GM19438 (cell line): ENCODE measurements around the gene EDC4.
"Not testable (repeated sequence)": the region's sequence is repeated elsewhere in the genome, so short reads cannot be mapped to it uniquely, and the experiment has no call there.

Experiments used
- ATAC-seq: cut with Tn5 transposase; IDR thresholded peaks from one replicate; pipeline ENCODE4 v1.9.1; 2021; ENCODE audit warnings: low read depth; ENCODE audit not compliant: unreplicated experiment

The EDC4 gene

GRCh38 chr16:67893743-67894399 is 21.0 kb downstream of the EDC4 start:
- peak; percentile 8 for ATAC-seq

GRCh38 chr16:67897231-67897630 is 24.4 kb downstream of the EDC4 start:
- ATAC-seq = no peak

GRCh38 chr16:67901734-67902133 is 28.9 kb downstream of the EDC4 start:
- no peak for ATAC-seq

GRCh38 chr16:67902831-67903230 is 30.0 kb downstream of the EDC4 start:
- no peak for ATAC-seq

GRCh38 chr16:67907397-67908180 is 34.7 kb downstream of the EDC4 start:
- ATAC-seq = no peak

- ATAC-seq = no peak
Observed at GRCh38 chr16:67909056-67909742, 36.3 kb downstream of the EDC4 start.

GRCh38 chr16:67910158-67910557 is 37.3 kb downstream of the EDC4 start:
- no peak for ATAC-seq

GRCh38 chr16:67914758-67915495 is 42.1 kb downstream of the EDC4 start:
- no peak for ATAC-seq

- ATAC-seq = not testable (repeated sequence)
Observed at GRCh38 chr16:67915496-67915769, 42.6 kb downstream of the EDC4 start.

GRCh38 chr16:67915831-67916723 is 43.2 kb downstream of the EDC4 start:
- ATAC-seq = no peak

- ATAC-seq = no peak
Observed at GRCh38 chr16:67917140-67917851, 44.4 kb downstream of the EDC4 start.

GRCh38 chr16:67917852-67918236 is 45.0 kb downstream of the EDC4 start:
- no peak for ATAC-seq

- no peak for ATAC-seq
Observed at GRCh38 chr16:67919622-67920221, 46.9 kb downstream of the EDC4 start.

- no peak for ATAC-seq
Observed at GRCh38 chr16:67922221-67922620, 49.4 kb downstream of the EDC4 start.

GRCh38 chr16:67922740-67923139 is 49.9 kb downstream of the EDC4 start:
- ATAC-seq = no peak

- no peak for ATAC-seq
Observed at GRCh38 chr16:67923414-67924116, 50.7 kb downstream of the EDC4 start.

GRCh38 chr16:67924140-67924906 is 51.5 kb downstream of the EDC4 start:
- ATAC-seq = no peak
